ENCODE measurements around the gene VSIG10.
"Not testable (repeated sequence)": the region's sequence is repeated elsewhere in the genome, so short reads cannot be mapped to it uniquely, and the experiment has no call there.

DNA sequence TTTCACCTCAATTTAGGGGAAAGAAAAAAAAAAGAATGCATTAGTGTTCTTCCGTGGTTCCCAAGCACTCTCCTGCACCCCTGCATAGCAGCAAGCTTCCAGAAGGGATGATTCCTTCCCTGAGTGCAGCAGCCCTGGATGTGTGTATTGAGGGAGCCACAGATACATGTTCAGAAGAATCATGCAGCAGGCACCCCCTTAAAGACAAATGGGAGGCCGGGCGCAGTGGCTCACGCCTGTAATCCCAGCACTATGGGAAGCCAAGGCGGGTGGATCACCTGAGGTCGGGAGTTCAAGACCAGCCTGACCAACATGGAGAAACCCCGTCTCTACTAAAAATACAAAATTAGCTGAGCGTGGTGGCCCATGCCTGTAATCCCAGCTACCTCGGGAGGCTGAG lies 22.3 kb downstream of the VSIG10 start:
- not testable (repeated sequence) for TF ChIP-seq ZNF263 (CRISPR knock-in tag; IDR thresholded peaks at IDR 0.05); TBP (CRISPR knock-in tag; IDR thresholded peaks at IDR 0.05); ZNF543 (CRISPR knock-in tag; IDR thresholded peaks at IDR 0.05); BORCS8-MEF2B (CRISPR knock-in tag; IDR thresholded peaks at IDR 0.05); RAD21 (CRISPR knock-in tag; IDR thresholded peaks at IDR 0.05); SP1 (IDR thresholded peaks at IDR 0.05); SP1 (CRISPR knock-in tag; IDR thresholded peaks at IDR 0.05); NCOR1 (IDR thresholded peaks at IDR 0.05; ENCODE audit: borderline replicate concordance, low read length)
- TF ChIP-seq, protein P1, sequence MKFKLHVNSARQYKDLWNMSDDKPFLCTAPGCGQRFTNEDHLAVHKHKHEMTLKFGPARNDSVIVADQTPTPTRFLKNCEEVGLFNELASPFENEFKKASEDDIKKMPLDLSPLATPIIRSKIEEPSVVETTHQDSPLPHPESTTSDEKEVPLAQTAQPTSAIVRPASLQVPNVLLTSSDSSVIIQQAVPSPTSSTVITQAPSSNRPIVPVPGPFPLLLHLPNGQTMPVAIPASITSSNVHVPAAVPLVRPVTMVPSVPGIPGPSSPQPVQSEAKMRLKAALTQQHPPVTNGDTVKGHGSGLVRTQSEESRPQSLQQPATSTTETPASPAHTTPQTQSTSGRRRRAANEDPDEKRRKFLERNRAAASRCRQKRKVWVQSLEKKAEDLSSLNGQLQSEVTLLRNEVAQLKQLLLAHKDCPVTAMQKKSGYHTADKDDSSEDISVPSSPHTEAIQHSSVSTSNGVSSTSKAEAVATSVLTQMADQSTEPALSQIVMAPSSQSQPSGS (CRISPR knock-in tag; IDR thresholded peaks at IDR 0.05): not testable (repeated sequence)
- TF ChIP-seq, protein P2, sequence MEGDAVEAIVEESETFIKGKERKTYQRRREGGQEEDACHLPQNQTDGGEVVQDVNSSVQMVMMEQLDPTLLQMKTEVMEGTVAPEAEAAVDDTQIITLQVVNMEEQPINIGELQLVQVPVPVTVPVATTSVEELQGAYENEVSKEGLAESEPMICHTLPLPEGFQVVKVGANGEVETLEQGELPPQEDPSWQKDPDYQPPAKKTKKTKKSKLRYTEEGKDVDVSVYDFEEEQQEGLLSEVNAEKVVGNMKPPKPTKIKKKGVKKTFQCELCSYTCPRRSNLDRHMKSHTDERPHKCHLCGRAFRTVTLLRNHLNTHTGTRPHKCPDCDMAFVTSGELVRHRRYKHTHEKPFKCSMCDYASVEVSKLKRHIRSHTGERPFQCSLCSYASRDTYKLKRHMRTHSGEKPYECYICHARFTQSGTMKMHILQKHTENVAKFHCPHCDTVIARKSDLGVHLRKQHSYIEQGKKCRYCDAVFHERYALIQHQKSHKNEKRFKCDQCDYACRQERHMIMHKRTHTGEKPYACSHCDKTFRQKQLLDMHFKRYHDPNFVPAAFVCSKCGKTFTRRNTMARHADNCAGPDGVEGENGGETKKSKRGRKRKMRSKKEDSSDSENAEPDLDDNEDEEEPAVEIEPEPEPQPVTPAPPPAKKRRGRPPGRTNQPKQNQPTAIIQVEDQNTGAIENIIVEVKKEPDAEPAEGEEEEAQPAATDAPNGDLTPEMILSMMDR (CRISPR knock-in tag; IDR thresholded peaks at IDR 0.05): not testable (repeated sequence)
- TF ChIP-seq, protein P3, sequence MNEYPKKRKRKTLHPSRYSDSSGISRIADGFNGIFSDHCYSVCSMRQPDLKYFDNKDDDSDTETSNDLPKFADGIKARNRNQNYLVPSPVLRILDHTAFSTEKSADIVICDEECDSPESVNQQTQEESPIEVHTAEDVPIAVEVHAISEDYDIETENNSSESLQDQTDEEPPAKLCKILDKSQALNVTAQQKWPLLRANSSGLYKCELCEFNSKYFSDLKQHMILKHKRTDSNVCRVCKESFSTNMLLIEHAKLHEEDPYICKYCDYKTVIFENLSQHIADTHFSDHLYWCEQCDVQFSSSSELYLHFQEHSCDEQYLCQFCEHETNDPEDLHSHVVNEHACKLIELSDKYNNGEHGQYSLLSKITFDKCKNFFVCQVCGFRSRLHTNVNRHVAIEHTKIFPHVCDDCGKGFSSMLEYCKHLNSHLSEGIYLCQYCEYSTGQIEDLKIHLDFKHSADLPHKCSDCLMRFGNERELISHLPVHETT (CRISPR knock-in tag; conservative IDR thresholded peaks at IDR 0.05): not testable (repeated sequence)
- TF ChIP-seq, protein P4, sequence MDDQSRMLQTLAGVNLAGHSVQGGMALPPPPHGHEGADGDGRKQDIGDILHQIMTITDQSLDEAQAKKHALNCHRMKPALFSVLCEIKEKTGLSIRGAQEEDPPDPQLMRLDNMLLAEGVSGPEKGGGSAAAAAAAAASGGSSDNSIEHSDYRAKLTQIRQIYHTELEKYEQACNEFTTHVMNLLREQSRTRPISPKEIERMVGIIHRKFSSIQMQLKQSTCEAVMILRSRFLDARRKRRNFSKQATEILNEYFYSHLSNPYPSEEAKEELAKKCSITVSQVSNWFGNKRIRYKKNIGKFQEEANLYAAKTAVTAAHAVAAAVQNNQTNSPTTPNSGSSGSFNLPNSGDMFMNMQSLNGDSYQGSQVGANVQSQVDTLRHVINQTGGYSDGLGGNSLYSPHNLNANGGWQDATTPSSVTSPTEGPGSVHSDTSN (CRISPR knock-in tag; IDR thresholded peaks at IDR 0.05; ENCODE audit: borderline replicate concordance): not testable (repeated sequence)
